Peyer's patch (tissue), 4 donors: Measurements from ENCODE around the gene MSI1.

Experiments used
- CTCF ChIP-seq, 6 experiments: fragments of 450-650 bp in 4 of 6; fragments of 200-600 bp in 2 of 6; sonication (generic) in 1 of 6; IDR thresholded peaks; one replicate each; pipeline ENCODE4 v1.5.1; 2017 to 2019; ENCODE audit warnings: antibody characterized with exemption in 6 of 6, mild to moderate bottlenecking in 3 of 6, moderate library complexity in 1 of 6
- POLR2A ChIP-seq, 2 donors: fragments of 450-650 bp; IDR thresholded peaks; one replicate each; pipeline ENCODE4 v1.5.1; 2017; ENCODE audit warnings: antibody characterized with exemption in 2 of 2, mild to moderate bottlenecking in 2 of 2, moderate library complexity in 2 of 2

- TF ChIP-seq POLR2A (IDR thresholded peaks at IDR 0.05) = no peak
- no peak for TF ChIP-seq CTCF (IDR thresholded peaks at IDR 0.05)
Measured at GRCh38 chr12:120332041-120332440, 36.9 kb downstream of the MSI1 start.
